HG02885 (cell line): Measurements from ENCODE around the gene PXMP2.
"Not testable (repeated sequence)": the region's sequence is repeated elsewhere in the genome, so short reads cannot be mapped to it uniquely, and the experiment has no call there.

ENCODE experiments used
- ATAC-seq: cut with Tn5 transposase; IDR thresholded peaks from one replicate; pipeline ENCODE4 v1.9.1; 2021; ENCODE audit warnings: mild to moderate bottlenecking; ENCODE audit not compliant: unreplicated experiment, poor library complexity

Gene PXMP2

GRCh38 chr12:132741620-132742019 is 54.2 kb downstream of the PXMP2 start:
- no peak for ATAC-seq

DNA sequence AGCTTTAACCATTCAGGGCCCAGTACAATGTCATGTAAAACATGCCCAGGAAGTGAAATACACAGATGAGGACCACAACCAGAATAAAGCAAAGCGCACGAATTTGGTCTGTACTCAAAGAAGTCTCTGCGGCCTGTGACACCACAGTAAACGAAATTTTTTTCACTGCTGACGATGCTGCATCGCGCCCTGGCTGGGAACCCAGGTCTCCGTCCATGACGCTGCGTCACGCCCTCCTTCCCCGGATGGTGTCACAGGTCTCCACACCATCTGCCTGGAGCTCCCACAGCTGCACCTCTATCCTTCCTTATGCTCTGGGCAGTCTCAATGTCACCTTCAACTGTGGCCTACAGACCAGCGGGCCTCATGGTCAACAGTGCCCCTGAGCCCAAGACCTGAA is 56.4 kb downstream of the PXMP2 start:
- ATAC-seq, result no peak

GRCh38 chr12:132746613-132747012 is 59.2 kb downstream of the PXMP2 start:
- no peak for ATAC-seq

- ATAC-seq, result no peak
Observed at GRCh38 chr12:132747395-132747794, 60.0 kb downstream of the PXMP2 start.

DNA sequence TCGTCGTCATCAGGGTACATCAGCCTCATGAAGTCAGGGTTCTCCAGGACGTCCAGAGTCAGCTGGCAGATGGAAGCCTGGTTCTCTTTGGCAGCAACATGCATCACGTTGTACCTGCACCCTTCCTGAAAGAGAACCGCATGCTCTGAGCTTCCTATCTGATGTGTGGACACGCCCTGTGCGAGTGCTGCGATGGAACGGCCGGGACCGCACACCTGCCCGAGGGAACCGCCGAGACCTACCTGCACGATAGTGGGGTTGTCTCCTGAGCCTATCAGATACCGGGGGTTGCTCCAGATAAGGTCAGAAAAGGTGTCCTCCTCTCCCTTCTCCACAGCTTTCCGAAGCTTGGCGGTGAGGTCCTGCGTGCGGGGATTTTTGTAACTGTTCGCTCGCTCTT is 60.5 kb downstream of the PXMP2 start:
- no peak for ATAC-seq

- no peak for ATAC-seq
Observed at GRCh38 chr12:132748319-132748718, 60.9 kb downstream of the PXMP2 start.

DNA sequence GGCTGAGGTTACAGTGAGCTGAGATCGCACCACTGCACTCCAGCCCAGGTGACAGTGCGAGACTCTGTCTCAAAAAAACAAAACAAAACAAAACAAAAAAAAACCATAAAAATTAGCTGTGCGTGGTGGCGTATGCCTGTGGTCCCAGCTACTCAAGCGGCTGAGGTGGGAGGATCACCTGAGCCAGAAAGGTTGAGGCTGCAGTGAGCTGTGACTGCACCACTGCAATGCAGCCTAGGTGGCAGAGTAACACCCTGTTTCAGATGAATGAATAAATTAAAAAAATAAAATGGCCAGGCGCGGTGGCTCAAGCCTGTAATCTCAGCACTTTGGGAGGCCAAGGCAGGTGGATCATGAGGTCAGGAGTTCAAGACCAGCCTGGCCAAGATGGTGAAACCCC is 66.3 kb downstream of the PXMP2 start:
- not testable (repeated sequence) for ATAC-seq

DNA sequence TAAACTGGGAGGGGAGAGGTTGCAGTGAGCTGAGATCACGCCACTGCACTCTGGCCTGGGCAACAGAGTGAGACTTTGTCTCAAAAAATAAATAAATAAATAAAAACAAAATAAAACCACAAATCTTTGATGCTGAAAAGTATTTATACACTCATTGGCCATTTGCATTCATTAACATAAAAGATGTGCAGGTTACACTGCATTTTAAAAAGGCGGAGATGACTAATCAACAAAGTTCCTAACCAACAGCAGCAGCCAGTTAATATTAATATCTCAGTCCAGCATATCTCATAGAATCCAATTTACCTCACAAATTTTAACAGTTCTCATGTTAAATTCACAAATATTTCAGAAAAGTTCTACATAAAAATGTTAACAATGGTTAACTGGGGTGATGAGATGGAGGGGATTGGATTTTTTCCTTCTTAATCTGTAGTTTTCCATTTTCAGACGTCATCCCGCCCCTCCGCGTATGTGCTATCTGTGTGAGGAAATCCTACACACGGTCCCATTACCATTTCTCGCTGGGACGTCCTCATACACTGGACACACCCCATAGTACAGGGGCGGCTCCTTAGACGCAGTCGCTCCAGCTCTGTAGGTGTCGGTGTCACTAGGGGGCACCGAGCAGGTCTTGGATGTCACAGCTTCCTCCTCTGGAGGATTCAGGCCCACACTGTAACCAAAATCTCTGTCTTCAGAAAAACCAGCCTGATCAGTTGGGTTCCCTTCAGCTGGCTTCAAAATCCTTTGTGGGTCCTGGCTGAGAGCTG is 67.0 kb downstream of the PXMP2 start:
- ATAC-seq, result no peak
